GM18873 (cell line): ENCODE measurements around the gene RRP8.

Experiments used
- ATAC-seq: cut with Tn5 transposase; IDR thresholded peaks from one replicate; pipeline ENCODE4 v1.9.1; 2021; ENCODE audit warnings: mild to moderate bottlenecking, moderate library complexity, moderate number of reproducible peaks; ENCODE audit not compliant: unreplicated experiment, low FRiP score

Gene RRP8

DNA sequence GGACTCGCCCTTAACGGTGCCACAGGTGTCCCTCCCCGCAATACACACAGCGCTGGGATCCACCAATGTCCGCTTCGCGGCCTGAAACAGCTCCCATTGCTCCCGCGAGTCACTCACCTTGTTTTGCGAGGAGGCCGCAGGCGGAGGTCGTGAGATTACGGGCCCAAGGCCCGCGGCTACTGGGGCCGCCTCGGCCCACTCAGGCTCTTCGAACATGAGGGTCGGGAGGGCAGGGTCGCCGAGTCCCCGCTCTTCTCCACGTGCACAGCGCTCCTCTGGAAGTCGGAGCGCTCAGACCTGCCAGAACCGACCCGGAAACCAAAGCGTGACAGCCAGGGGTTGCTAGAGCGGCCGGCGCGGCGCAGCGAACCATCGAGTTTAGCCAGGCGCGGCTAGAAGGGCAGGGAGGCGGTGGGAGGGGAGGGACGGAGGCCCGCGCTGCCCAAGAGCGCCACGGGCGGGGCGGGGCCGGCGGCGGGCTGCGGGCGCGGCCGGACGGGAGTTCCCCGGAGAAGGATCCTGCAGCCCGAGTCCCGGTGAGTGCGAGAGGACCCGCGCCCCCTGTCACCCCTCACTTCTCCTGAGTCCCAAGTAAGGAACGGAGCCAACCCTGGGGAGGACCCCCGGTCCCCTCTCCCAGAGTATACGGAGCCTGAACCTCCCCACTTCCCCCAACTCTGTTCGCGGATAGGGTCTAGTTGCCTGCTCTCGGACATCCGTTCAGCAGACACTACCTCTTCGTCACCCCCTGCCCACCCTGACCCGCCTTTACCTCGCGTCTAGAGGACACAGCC lies at the start of gene RRP8, which contains the start of gene ILK:
RRP8 (minus strand) TSS at position 330 of the 794 bp plus-strand sequence; CDS start at position 216, 114 bp downstream.
ILK (plus strand) TSS at position 488 of the 794 bp plus-strand sequence. CDS start 498 bp downstream, outside the sequence.
- ATAC-seq = peak; percentile 50

DNA sequence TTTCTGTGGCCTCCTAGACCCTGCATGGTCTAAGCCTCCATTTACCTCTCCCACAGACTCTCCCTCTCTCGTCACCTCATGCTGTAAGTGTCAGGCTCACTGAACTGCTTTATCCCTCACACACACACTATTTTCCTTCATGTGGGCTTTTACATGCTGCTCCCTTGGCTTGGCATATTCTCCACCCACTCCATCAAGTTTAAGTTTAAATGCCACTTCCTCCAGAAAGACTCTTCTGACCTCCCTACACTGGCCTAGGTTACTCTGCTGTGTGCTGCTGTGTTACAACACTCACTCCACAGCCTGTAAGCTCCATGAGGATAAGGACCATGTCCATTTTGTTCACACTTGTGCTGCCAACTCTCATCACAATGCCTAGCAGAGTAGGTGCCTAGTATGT lies 49.7 kb upstream of the RRP8 start:
- no peak for ATAC-seq

DNA sequence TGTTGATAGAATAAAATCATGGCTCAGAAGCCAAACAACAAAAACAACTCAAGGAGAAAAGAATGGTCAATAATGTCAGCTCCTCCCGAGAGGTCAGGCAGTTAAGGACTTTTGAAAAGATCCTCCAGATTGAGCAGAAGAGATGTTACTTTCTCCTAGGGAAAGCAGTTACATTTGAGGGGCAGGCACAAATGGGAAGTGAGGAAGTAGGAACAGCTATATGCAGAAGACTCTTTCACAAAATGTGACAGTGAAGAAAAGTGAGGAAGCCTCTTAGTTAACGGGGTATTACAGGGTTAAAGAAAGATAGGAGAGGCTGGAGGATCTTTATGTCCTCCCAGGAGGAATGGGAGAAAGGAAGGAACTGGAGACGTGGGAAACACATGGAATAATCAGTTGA lies 48.8 kb upstream of the RRP8 start:
- ATAC-seq = no peak

DNA sequence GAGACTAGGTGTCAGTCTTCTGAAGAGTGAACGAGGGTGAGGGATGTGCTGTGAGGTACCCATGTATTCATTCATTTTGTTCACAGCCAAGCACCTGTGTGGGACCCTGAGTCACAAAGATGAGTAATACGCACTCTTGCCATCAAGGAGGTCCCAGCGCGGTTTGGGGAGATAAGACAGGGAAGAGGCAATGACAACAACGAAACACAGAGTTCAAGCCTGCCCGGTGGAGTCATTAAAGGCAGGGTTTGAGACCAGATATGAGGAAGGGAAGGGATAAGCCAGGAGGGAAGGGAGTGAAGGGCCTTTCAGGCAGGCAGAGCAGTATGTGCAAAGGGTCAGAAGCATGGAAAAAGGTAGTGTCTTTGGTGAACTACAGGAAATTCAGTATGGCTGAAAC lies 47.6 kb upstream of the RRP8 start:
- ATAC-seq = no peak

DNA sequence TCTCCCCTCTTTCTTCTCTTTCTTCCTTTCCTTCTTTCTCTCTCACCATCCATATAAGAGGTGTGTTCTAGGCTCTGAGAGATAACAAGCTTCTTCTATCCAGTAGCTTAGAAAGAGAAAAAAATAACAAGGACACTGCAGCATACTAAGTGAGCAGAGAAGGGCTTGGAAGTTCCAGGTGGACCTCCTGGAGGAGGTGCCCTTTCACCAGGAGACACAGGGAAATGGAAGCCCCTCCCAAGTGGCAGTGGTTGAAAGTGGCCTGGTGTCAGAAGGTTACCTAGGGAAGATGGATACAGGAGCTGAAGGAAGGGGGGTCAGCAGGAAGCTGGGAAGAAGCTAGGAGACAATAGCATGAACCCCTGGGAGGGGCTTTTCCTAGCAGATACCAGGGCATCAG lies 46.7 kb upstream of the RRP8 start:
- ATAC-seq = no peak

DNA sequence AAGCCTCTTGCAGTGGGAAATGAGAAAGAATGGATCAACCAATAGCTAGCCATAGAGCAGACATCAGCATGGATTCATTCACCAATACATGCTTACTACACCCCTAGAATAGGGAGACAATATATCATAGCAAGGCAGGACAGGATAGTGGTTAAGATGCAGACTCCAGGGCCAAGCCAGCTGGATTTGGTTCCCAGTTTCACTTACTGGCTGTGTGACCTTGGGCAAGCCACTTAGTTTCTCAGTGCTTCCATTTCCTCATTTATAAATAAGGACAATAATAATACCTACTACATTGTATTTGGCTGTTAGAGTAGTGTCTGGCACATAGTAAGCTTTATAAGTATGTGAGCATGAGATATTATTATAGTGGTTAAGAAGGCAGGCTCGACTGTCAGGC lies 45.1 kb upstream of the RRP8 start:
- no peak for ATAC-seq

DNA sequence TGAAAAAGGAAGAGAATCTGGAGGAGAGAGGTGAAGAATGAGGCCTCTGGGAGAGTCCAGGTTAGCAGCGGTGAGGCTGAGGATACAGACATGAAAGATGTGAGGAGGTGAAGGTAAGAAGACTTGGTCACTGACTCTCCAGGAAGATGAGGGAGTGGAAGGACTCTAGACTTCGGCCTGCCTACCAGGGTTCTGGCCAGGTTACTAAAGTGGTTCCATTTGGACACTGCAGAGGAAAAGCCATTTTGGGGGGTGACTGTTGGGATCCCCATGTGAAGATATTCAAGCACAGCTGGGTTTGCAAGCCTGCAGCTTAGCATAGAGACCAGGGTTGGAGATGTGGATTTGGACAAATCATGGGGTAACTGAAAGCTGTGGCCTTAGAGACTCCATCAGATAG lies 44.4 kb upstream of the RRP8 start:
- ATAC-seq = no peak

DNA sequence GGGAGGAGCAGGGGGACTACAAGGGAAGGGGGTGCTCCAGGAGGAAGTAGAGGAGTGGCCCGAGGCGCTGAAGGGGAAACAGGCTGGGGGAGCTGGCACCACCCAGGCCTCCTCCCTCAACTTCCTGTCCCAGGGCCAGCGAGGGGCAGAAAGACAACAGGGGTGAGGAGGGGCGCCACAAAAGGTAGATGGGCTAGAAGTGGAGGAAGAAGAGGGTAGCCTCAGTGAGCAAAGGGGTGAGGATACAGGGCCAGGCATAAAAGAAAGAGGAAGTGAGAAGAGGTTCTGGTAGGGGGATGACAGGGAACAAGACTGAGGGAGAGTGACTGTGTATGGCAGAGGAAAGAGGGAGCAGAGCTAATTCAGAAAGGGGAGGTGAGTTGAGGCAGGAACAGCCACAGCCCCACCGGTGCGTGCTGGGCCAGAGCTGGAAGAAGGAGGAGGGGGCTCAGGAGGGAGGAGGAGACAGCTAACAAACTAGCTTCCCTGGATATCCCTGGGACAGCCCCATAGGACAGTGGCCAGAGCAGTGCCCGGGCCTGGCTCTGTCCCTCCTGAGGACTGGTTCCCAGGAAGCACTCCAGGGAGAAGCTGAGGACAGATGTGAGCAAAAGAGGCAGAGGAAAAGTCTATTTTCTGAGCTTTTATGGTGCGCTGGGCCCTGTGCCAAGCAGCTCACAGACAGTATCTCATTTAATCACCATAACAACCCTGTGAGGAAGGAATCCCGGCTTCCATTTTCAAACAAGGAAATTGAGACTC lies 43.7 kb upstream of the RRP8 start:
- ATAC-seq = peak; percentile 88

DNA sequence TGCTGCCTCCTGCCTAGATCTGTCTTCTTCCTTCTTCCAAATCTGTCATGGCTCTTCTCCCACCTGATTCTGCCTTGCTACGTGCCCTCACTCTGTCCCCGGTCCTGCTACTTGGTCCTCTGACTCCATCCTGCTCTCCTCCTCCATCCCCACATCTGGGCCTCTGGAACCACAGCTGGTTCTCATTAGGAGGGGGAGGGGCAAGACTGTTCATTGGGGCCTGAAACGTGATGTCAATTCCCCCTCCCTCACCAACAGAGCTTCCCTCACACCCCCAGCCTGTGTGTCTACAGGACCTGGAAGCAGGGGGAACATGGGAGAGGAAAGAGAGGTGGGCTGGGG lies 43.1 kb upstream of the RRP8 start:
- ATAC-seq = no peak

DNA sequence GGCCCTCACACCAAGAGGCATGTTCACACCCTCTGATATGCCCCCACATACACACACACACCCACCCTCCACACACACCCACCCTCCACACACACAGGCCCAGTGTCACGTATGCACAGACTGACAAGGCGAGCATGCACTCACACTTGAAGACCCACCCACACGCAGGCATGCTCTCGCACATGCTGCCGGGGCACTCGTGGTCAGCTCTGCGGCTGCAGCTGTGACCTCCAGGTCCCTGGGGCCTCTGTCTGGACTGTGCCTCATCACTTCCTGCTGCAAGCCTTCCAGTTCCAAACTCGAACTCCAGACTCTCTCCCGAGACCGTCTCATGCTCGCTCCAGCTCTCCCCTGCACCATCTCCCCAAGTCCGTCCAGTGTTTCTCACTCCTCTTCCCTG lies 42.7 kb upstream of the RRP8 start:
- ATAC-seq = no peak

DNA sequence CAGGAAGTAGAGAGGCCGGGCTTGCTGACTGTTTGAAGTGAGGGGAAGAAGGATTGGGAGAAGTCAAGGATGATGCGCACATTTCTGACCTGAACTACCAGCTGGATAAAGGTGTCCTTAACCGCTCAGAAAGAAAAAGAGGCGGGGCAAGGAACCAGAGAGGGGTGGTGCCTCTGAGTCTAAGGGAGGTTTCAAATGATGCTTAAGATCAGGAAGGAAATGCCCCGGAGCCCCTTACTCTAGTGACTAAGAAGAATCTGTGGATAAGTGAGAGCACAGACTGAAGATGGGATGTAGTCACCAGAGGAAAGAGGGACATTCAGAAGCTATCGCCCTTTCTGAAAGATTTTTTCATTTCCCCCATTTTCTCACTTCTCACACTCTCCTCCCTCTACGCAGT lies 39.5 kb upstream of the RRP8 start:
- no peak for ATAC-seq

DNA sequence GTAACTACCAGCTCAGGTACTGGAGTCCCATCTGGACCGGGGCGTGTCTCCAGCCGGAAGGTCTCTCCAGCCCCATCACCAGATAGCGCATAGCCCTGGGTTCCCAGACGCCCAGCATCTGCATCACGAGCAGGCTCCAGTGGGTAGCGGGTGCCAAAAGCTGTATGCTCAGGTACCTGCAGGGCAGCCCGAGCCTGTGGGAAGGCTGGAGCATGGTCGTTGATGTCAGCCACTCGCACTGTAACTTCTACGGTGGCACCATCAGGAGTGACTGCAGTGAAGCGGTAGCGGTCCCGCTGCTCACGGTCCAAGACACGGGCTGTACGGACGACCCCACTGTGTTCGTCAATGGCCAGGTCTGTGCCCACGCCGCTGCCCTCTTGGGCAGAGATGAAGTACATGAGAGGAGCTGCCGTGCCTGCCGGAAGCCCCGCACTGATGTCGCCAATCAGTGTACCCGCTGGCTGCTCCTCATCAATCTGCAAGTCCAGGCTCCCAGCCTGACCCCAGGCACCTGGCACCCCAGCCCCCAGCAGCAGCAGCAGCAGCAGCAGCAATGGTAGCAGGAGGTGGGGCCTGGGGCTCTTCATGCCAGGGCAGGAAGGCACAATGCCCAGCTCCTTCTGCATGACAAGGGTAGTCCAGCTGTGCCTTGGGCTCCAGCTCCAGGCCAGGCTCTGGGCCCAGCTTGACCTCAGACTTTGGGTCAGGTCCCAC lies 37.7 kb upstream of the RRP8 start:
- ATAC-seq = no peak

DNA sequence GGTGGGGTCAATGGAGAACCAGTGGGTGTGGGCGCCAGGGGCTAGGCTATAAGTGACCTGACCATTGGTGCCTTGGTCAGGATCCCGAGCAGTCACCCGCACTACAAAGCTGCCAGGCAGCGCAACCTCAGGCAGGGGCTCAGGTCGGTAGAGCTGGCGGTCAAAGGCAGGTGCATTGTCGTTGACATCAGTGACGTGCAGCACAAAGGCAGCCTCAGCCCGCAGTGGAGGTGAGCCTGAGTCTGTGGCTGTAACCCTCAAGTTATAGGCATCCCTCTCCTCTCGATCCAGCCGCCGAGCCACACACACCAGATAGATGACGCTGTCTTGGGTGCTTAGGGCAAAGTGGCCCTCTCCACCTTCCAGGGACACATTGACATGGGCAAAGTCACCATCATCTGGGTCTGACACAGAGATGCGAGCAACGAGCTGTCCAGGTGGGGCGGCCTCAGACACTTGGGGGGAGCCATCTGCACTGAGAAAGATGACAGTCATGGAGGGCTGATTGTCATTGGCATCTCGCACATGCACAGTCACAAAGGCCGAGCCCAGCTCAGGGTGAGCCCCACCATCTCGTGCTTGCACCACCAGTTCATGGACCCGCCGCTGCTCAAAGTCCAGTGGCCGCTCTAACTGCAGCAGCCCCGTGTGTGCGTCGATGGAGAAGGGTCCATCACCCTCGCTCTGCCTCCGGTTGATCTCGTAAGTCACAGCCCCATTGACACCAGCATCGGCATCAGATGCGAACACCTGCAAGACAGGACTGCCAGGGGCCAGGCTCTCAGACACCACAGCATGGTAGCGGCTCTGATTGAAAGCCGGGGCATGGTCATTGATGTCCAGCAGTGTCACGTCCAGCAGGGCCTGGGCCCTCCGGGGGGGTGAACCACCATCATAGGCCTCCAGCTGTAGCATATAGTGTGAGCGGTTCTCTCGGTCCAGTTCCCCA lies 36.9 kb upstream of the RRP8 start:
- no peak for ATAC-seq

DNA sequence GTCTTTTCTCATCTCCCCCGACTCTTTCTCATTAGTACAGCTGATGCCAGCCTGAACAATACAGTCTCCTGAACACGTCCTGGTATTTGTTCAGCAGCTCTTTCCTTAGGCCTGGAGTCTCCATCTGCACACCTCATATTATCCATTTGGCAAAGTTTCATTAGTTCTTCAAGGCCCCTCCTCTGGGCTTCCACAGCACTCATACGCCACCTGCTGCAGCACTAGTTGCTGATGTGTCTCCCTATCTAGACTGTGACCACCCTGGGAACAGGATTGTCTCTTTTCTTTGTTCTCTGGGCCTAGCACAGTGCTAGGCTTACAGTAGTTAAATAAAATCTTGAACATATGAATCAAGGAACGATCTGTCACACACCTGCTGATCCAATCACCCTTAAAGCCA lies 35.0 kb upstream of the RRP8 start:
- ATAC-seq = no peak

DNA sequence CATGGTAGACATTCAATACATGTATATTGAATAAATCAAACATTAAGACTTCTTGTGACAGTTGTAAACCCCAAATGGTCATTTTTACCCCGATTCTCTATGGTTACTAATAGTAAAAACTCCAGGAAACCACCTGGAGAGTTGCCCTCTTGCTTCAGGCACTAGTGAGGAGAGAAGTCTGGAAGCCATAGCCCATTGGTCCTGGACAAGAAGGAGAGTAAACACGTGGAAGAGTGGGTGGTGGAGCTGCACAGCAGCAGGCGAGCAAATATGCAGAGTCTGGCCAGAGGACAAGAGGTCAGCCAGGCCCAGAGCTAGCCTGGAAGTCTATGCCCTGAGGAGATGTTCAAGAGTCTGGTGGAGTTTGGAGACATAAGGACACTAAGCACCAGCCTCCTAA lies 34.5 kb upstream of the RRP8 start:
- no peak for ATAC-seq

DNA sequence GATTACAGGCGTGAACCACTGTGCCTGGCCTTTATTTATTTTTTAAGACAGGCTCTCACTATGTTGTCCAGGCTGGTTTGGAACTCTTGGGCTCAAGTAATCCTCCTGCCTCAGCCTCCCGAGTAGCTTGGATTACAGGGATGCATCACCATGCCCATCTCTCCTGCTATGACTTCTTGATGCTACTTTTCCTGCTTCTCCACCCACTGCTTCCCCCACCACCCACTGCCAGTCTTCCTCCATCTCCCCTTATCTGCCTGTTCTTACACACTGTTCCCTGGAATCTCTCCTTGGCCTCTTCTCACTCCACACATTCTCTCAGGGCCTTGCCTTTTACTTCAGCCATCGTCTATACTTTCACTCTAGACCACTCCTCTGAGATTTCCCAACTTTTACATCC lies 33.1 kb upstream of the RRP8 start:
- no peak for ATAC-seq

DNA sequence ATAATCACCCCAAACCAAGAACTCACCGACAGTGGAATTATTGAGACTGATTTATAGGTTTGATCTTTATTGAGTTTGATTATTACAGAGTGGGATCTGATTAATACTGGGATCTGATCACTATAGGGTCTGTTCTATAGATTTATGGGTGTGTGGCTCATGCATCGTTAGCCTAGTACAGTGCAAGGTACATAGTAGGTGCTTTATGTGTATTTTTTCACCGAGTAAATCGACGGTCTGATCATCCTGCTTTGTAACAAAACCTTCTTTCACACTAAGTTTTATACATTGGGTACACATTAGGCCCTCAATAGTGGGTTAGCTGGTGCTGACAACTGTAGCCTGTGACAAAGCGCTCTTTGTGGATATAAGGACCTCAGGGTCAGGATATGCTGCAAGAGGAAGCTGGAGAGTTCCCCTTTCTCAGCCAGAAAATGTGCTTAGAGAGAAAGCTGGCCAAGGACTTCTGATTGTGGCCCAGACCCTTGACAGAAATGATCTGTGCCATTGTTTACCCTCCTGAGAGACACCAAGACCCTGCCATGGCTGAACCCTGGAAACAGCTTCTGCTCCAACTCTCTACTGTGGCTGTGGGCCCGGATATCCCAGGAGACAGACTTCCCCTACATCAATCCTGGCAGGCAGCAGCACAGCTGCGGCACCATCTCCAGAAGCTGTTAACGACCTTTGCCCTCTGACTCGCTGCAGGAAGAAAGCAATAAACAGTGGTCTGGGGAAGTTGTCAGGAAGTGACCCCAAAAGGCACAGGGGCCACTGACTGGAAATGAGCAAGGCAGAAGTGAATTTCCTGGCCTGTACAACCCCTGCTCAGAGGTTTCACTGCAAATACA lies 31.9 kb upstream of the RRP8 start:
- no peak for ATAC-seq

DNA sequence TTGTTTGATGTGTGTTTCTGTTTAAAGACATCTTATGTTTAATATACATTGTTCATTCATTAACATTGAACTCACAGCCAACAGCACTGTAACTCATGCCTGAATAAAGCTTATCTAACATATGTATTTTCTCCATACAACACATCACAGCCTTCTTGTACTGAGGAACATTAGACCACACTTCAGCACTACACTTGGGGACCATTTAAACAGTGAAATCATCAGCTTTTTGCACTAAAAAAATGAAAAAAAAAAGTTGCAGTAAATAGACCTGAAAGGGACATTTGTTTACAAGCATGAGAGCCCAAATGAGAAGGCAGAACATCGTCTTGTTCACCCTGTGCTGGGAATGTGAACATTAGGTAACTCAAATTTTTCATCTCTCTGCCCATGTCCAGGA lies 31.1 kb upstream of the RRP8 start:
- no peak for ATAC-seq
